SH-SY5Y (cell line): Measurements from ENCODE around the gene ARRDC4.

Source experiments
- GATA2 ChIP-seq: IDR thresholded peaks from 2 replicates; pipeline ENCODE4 v1.6.1; 2011; ENCODE audit warnings: mild to moderate bottlenecking, low read depth, low read length
- GATA3 ChIP-seq: IDR thresholded peaks from 2 replicates; pipeline ENCODE4 v1.6.1; 2011; ENCODE audit warnings: low read depth, mild to moderate bottlenecking, low read length, moderate library complexity

ARRDC4 gene

GRCh38 chr15:97953748-97954147, 6.8 kb upstream of the ARRDC4 start:
- no peak for TF ChIP-seq GATA2
- TF ChIP-seq GATA3, result no peak

GRCh38 chr15:97955035-97955434, 5.5 kb upstream of the ARRDC4 start:
- no peak for TF ChIP-seq GATA2
- no peak for TF ChIP-seq GATA3

- TF ChIP-seq GATA2 (no peak), GATA3 (no peak)
Observed at GRCh38 chr15:97955529-97955928, 5.0 kb upstream of the ARRDC4 start.

DNA sequence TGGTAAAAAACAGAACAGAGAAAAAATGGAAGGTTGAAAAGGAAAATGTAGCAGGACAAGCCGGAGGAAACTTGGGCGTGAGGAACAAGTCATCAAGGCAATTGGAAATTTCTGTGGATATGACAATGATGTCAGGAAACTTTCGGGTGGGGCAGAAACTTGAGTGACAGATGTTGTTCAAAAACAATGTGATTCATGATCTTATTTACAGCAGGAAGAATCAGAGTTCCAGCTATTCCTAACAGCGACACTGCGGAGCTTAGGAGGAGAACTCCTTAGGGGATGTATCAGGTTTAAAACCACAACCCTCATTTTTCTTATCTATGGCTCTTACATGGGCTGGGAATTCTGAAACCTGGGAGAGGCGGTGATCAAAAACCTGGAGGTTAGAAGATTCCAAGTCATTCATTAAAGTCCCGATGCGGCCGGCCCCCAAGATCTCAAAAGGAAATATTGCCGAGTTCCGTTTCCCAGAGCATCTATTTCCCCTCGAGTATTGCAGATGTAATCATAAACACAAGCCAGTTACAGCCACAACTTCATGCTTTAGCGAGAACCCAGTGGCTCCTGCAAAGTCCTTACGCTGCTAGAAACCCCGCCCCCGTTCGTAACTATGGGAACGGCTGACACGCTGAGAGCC, 659 bp upstream of the ARRDC4 start:
- TF ChIP-seq GATA2, result peak; percentile 49; the same call in 1 of the 2 replicates
- no peak for TF ChIP-seq GATA3

GRCh38 chr15:97961067-97961954, 808 bp downstream of the ARRDC4 start:
- TF ChIP-seq GATA2 (no peak), GATA3 (no peak)

- TF ChIP-seq GATA3 (no peak), GATA2 (no peak)
Observed at GRCh38 chr15:97962263-97962662, 1.8 kb downstream of the ARRDC4 start.

GRCh38 chr15:97963779-97964178, 3.3 kb downstream of the ARRDC4 start:
- TF ChIP-seq GATA2, result no peak
- no peak for TF ChIP-seq GATA3

GRCh38 chr15:97966246-97966645, 5.7 kb downstream of the ARRDC4 start:
- TF ChIP-seq GATA3 (no peak), GATA2 (no peak)

DNA sequence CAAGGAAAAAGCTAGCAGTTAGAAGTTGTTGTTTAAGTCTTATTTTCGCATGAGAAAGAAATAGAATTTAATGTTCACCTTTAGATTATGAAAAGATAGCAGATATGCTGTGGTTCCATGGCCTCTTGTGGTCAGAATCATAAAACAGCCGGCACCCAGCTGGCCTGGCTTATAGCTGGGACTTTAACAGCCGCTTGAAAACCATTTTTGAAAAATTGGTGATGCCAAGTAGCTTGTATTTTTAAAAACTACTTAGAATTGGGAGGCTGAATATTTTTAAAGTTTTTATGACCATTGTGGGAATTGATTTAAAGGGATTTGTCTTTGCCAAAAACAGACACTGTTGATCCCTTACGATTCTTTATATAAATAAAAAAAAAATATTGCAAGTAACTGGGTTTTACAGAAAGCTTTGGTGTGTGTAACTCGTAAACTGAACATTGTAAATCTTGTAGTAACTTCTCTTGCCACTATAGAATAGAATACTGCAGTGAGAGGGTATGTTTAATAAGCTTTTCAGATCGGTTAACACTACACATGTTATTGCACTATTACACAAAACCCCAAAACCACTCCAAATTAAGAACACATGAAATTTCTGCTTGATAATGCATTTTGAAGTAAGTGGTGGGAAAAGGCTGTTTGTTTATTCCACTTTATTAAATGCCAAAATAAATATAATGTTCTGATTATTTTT, 6.6 kb downstream of the ARRDC4 start:
- TF ChIP-seq GATA3, result no peak
- TF ChIP-seq GATA2, result no peak

DNA sequence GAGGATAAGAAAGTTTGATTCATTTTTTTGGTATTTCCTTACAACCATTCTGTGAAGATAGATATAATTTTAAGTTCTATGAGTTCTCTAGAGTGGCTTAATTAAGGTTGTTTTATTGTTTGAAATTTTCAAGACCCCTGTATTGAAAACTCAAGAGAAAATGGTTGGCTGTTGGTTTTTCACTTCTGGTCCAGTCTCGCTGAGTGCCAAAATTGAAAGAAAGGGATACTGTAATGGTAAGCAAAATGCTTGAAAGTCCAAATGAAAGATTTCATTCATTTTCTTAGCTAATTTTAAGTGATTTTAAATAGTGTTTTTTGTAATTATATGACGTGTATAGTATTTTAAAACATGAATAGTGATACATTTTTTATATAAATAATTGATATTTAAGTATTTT, 7.4 kb downstream of the ARRDC4 start:
- TF ChIP-seq GATA3 (no peak), GATA2 (no peak)

GRCh38 chr15:97968380-97968779, 7.9 kb downstream of the ARRDC4 start:
- TF ChIP-seq GATA2, result no peak

DNA sequence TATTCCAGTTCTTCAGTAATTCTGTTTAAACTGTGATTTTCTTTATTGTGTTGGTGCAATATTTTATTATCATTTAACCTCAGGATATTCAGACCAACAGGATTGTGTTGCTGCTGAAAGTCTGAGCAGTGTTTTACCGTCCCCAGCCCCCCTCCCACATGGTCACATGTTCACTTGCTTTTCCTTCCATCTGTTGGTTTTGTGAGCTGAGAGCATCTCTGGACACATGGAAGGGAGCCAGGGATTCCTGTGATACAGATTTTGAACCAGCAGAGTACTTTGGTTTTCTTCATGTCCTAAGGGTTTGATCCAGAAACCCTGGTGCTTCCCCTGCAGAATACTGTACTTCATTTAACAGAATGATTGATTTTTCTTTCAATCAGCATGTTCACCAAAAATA, 11.9 kb downstream of the ARRDC4 start:
- TF ChIP-seq GATA2, result no peak
- TF ChIP-seq GATA3, result no peak

DNA sequence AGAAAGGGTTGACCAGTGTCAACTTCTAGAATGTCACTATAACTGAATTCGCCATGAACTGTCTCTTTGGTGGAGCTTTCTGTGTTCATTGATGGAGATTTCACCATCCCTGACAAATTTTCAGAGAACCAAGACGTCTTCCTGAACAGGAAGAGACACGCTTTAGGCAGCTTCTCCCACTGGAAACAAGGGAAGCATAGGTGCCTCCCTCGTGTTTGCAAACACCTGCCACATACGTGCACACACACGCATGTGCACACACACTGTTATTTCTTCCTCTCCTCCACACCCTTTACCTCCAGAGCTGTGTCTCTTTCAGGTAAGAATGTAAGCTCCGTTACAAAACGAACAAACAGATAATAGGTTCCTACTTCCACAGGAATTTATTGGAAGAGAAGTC, 15.6 kb downstream of the ARRDC4 start:
- TF ChIP-seq GATA2 (no peak), GATA3 (no peak)

DNA sequence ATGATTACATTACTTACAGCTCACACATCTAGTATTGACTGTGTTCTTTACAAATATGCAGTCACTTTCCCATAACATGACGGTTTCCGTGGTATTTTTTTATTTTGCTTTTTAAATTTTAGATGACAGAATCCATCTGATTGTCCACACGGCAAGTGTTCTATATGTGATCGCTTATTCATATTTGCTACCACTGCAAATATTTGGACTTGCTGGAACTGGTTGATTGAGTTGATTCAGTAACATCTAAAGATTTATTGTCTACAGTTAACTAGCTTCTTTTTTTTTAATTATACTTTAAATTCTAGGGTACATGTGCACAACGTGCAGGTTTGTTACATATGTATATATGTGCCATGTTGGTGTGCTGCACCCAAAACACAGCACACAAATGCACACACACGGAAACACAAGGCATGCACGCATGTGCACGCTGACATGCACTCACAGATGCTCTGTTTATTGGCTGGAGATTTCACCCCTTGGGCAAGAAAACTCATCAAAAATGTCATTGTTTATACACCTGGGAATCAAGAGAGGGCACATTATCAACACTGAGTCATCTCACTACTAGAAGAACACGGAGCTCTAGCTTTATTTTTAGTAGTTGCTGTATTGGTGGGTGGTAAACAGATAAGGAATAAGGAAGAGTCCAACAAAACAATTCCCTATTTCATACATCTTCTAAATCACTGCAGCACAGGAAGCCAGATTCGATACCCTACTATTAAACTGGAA, 16.4 kb downstream of the ARRDC4 start:
- TF ChIP-seq GATA2, result no peak
